ENCODE measurements around the gene COA1.

COA1 gene

GRCh38 chr7:43671521-43671920 is 57.8 kb downstream of the COA1 start:
- DNase-seq (ENCODE audit: low read depth): no peak
- TF ChIP-seq CTCF (conservative IDR thresholded peaks at IDR 0.05; ENCODE audit: low read depth, low read length): no peak
- H3K4me3 ChIP-seq (ENCODE audit: low read length): no peak overlapping the region

DNA sequence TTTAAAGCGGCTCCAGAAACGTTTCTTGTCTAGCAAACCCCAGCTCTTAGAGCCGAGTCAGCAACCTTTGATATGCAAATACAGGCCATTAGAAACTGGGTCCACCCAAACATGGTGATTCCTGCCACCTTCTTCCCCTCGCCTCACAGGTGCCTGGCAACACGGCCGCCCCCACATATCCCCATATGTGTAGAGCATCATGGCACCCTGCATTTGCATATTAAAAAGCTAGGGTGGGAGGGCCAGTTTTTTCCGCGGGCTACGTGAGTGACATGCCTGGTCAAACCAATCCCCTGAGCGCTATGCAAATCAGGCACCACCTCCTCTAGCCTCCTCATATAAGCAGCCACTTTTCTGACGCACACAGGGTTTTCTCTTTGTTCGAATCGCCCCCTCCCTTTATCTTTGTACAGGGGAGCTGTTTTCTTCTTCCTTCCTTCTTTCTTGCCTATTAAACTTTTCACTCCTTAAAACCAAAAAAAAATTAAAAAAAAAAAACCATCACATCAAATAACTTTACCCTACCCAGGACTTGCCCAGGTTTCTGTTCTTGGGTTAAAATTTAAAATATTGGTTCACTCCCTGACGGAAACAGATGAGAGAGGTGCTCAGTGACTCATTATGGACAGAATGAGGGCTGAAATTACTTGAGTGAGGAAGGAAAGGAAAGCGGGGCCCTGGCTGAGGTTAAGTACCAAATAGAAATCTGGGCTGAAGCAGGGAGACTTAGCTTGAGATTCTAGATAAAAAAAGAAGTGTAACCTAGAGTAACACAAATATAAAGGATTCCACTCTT is 59.8 kb downstream of the COA1 start:
- DNase-seq (ENCODE audit: low read depth): no peak
- TF ChIP-seq CTCF (conservative IDR thresholded peaks at IDR 0.05; ENCODE audit: low read depth, low read length): no peak
- no peak overlapping the region for H3K4me3 ChIP-seq (ENCODE audit: low read length)

- TF ChIP-seq CTCF (conservative IDR thresholded peaks at IDR 0.05; ENCODE audit: low read depth, low read length): no peak
- no peak for DNase-seq (ENCODE audit: low read depth)
- H3K4me3 ChIP-seq (ENCODE audit: low read length): no peak overlapping the region
These were observed 61.3 kb downstream of the COA1 start for GRCh38 chr7:43668035-43668434.

- TF ChIP-seq CTCF (conservative IDR thresholded peaks at IDR 0.05; ENCODE audit: low read depth, low read length): no peak
- no peak for DNase-seq (ENCODE audit: low read depth)
- H3K4me3 ChIP-seq (ENCODE audit: low read length): no peak overlapping the region
These were observed 62.4 kb downstream of the COA1 start for GRCh38 chr7:43666938-43667337.

- no peak for DNase-seq (ENCODE audit: low read depth)
- TF ChIP-seq CTCF (conservative IDR thresholded peaks at IDR 0.05; ENCODE audit: low read depth, low read length): no peak
- no peak overlapping the region for H3K4me3 ChIP-seq (ENCODE audit: low read length)
These were observed 64.6 kb downstream of the COA1 start for GRCh38 chr7:43664681-43665080.

DNA sequence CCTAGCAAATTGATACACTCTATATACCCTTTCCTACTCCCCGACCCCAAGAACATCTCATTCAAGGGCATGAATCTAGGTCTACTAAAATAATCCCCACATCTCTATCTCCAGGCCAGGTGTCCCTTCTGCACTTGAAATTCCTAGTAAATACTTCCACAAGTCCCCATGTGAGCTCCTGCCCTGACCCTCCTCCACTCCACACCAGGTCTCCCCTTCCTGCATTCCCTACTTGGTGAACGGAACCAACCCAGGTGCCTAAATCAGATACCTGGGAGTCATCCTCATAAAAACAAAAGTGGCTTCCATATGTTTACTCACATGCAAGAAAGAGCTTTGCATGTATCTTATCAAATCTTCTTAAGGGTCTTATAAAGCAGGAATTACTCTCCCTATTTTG is 69.2 kb downstream of the COA1 start:
- no peak for DNase-seq (ENCODE audit: low read depth)
- no peak for TF ChIP-seq CTCF (conservative IDR thresholded peaks at IDR 0.05; ENCODE audit: low read depth, low read length)
- H3K4me3 ChIP-seq (ENCODE audit: low read length): no peak overlapping the region

GRCh38 chr7:43659549-43659896 is 69.8 kb downstream of the COA1 start:
- H3K4me3 ChIP-seq (ENCODE audit: low read length): no peak overlapping the region
- TF ChIP-seq CTCF (conservative IDR thresholded peaks at IDR 0.05; ENCODE audit: low read depth, low read length): no peak
- DNase-seq (ENCODE audit: low read depth): no peak

Data from retinal pigment epithelial cell (primary cell).